GM21786 (cell line): ENCODE results near the gene DAZAP2.

ENCODE experiments used
- ATAC-seq: cut with Tn5 transposase; IDR thresholded peaks from one replicate; pipeline ENCODE4 v1.9.1; 2021; ENCODE audit not compliant: unreplicated experiment

The DAZAP2 gene

DNA sequence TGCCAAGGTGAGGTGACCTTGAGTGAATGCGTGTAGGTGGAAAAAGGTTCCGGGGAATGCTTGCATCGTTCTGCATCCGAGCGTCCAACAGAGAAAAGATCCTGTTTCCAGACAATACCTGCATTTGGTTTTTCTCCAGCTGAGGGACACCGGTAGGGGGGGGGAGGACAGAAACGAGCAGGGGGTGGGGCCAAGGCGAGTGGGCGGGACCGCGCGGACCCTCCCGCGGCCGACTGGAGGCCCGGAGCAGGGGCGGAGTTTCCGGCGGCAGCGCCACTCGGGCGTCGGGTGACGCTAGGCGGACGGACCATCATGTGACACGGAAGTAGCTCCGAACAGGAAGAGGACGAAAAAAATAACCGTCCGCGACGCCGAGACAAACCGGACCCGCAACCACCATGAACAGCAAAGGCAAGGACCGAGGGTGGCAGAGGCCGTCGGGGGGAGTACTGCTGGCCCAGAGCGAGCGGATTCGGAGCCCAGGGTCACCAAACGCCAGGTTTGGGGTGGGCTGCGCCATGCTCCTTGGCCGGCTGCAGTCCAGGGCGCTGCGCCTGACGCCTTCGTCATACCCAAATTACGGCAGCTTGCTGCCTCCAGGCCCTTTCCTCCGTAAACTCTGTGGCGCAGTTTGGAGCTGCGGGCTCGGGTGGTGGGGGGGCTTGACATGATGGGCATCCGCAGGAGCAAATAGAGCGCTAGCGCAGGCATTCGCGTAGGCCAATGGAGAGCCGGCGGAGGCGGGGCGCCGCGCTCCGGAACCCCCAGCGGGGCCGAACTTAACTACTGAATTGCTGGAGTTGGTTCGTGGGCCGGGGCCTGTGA, at the start of gene DAZAP2:
DAZAP2 (plus strand) TSS at position 317 of the 825 bp plus-strand sequence; CDS start at position 399, 82 bp downstream.
- ATAC-seq, result peak; percentile 91

DNA sequence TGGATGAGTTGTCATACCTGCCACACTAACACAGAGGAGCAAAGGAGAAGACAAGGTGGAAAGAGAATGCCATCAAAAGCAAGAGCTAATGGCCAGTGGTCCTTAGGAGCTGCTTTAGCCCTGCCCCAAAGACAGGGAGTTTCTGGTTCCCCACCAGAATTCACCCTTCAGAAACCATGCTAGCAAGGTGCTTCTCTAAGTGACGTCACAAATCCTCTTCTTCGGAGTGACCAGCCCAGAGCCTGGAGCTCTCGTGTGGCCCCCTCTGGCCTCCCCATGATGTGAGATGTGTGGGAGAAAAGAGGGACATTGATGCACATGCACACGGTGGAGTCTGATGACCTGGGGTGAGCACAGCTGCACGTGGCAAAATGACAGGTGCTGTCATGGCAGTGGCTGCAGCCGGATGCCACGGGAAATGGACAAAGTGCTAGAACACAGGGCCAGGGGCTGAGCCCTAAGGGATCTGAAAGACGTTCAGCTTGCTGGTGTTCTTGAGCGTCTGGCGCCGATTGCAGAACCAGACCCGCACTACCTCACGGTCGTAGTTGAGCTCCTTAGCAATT, 48.8 kb upstream of the DAZAP2 start:
- no peak for ATAC-seq

- no peak for ATAC-seq
Measured at GRCh38 chr12:51190820-51191219, 47.8 kb upstream of the DAZAP2 start.

- no peak for ATAC-seq
Measured at GRCh38 chr12:51191516-51192283, 46.9 kb upstream of the DAZAP2 start.

DNA sequence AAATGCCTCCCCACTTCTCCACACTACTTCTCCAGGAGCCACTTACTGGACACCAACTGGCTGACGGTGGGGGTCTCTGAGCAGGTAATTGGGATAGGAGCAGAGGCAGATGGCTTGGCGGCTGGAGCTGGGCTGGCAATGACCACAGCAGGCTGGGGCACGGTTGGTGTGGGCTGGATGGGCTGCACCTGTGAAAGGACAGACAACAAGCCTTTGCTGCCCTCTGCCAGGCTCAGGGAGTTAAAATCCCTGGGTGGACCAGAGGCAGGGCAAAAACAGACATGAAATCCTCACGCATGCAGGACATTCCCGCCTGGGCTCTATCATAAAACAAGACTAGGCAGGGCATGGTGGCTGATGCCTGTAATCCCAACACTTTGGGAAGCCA, 46.3 kb upstream of the DAZAP2 start:
- ATAC-seq, result no peak

DNA sequence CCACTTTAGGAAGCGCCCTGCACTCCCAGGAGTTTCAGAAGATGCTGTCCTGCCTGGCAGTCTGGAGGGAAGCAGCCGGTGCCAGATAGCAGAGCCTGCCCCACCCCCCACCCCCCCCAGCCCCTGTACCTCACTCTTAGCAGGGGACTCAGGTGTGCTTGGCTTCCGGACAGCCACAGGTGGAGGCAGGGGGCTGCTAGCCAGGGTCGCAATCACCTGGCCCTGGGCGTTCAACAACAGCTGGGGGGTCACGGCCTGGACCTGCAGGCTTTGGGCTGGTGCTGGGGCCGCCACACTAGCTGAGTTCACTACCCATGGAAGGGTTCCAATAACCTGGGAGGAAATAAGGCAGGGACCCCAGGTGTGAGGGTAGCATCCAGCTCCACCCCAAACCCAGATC, 42.8 kb upstream of the DAZAP2 start:
- no peak for ATAC-seq

- no peak for ATAC-seq
Measured at GRCh38 chr12:51196547-51196946, 42.1 kb upstream of the DAZAP2 start.

DNA sequence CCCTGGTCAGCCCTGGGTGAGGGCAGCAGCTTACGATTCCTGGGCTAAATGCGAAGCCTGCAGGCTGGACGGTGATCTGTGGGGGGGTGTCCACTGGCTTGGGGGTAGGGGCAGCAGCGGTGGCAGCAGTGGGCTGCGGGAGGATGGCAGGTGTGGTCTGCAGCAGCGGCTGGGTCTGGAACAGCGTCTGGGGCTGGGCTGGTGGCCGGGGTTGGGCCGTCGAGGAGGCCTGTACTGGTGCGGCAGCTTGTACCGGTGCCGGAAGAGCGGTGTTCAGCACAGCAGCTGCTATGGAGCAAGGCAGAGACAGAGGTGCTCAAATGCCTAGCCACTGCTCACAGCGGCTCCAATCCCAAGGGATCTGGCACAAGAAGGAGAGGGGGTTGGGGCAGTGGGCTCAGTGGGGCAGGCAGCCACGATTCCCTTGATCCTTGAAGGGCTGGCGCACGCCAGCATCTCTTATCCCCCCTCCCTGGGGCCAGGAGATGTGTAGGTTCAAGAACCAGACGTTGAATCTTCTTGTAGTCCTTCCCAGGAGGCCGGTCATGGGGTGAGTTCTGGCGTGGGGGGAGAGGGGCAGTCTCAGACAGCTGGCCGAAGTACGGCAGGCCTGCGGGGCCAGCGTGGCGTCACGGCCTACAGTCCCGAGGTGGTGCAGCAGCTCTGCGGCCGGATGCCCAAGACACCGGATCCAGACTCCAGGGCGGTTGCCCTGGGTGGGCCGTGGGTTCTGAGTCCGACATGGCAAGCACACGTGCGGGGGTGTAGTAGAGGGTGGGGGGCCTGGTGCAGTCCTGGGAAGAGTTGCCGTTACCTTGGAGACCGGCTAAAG, 40.7 kb upstream of the DAZAP2 start:
- ATAC-seq, result no peak

DNA sequence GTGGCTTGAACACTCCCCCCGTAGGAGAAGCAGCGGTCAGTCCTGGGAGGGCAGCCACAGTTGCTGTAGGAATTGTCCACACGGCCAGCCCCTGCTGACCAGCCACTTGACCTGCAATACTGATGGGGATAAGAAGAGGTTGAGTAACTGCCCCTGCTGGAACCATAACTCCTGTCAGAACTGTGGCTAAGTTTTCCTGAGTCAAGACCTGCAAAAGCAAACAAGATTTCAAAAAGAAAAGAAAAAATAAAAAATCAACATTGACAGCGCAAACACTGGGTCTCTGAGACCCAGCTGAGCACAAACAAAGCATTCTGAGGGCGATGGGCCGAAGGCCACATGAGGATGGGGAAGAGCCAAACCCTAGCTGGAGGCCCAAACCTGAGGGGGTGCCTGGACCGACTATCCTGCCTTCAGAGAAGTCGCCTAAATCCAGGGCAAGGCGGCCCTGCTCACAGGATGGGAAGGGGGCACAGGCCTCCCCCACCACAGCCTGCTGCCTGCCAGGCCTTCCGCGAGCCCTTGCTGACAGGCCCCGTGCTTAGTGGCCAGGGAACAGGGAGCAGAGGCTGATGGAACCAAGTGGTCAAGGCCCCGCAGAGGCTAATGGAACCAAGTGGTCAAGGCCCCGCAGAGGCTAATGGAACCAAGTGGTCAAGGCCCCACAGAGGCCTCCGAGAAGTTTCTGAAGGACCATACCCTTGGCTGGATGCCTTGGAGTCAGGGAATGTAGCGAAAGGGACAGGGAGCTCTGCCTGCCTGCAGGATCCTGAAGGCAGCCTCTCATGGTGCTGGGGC, 39.9 kb upstream of the DAZAP2 start:
- no peak for ATAC-seq

DNA sequence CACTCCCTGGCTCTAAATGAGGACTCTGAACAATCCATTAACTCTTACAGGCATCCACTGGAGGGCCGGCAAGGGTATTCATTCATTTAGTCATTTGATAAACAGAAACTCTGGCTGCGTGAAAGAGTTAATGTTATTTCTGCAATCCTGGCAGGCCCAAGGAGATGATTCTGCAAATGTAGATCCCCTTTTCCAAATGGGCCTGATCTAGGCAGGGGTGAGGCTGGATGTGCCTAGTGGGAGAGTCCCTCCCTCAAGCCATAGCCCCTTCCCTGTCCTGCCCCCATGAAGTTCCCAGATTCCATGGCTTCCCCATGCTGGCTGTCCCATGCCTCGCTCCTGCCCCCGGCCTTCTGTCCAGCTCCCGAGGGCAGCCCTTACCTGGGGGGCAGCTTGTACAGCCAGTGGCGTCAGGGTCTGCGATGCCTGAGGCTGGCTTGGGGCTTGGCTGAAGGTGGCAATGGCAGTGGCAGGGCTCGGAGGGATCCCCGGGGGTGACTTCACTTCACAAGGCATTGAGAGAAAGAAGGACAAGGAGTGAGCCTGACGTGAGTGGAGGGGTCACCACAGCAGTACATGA, 39.2 kb upstream of the DAZAP2 start:
- ATAC-seq, result no peak

- ATAC-seq, result no peak
Measured at GRCh38 chr12:51200156-51200555, 38.5 kb upstream of the DAZAP2 start.

DNA sequence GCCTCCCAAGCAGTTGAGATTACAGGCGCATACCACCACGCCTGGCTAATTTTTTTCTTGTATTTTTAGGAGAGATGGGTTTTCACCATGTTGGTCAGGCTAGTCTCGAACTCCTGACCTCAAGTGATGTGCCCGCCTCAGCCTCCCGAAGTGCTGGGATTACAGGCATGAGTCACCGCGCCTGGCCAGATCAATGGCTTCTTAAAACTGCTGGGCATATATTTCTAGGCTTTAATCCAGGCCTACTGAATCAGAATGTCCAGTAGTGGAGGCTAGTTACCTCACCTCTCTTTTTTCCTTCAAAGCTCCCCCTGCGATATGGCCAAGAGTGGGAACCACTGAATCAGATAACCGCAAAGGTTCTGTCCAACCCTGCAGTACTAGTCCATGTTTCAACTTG, 37.8 kb upstream of the DAZAP2 start:
- no peak for ATAC-seq

DNA sequence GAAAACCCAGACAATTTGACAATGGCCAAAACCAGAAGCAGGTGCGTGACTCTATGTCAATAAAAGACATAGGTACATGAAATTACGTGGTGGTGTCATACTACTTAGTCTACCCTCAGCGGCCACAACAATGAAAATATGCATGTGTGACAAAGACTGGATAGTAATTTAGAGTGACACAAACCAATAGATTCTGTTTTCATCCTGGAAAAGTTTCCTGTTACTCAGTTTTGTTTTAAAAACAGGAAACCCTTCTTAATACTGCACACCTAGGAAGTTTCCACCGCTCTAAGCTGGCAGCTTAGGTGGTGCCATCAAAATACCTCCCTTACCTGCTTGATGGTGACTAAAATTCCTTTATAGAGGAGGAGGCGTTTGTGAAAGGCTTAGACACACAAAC, 35.9 kb upstream of the DAZAP2 start:
- ATAC-seq, result no peak

DNA sequence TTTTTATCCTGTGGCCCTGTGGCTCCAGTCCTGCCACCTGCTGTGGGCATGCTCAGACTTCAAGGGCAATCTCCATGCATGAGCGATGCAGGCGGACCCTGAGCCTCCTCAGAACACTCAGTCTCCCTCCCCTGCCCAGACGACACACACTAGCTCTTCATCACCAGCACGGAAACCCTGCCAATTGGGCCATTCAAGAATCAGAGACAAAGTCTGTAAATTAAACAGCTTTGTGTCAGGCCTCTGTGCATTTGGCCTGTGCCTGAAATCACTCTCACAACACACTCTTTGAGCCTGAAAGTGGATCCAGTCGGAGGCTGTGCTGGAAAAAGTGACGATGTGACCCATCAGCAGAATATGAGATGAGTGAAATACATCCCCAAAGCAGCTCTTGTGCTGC, 33.3 kb upstream of the DAZAP2 start:
- ATAC-seq, result no peak

- ATAC-seq, result no peak
Measured at GRCh38 chr12:51208016-51208660, 30.5 kb upstream of the DAZAP2 start.

DNA sequence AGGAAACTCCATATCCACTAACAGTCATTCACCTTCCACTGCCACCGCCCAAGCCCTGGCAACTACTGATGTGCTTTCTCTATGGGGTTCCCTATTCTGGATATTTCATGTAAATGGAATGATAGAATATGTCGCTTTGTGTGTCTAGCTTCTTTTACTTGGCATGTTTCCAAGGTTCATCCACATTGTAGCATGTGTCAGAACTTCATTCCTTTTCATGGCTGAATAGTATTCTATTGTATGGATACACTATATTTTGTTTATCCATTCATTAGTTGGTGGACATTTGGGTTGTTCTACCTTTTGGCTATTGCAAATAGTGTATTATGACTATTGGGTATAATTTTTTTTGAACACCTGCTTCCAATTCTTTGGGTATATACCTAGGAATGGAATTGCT, 29.4 kb upstream of the DAZAP2 start:
- ATAC-seq, result no peak

GRCh38 chr12:51210690-51211395, 27.8 kb upstream of the DAZAP2 start:
- ATAC-seq, result no peak

- no peak for ATAC-seq
Measured at GRCh38 chr12:51214895-51215294, 23.7 kb upstream of the DAZAP2 start.

DNA sequence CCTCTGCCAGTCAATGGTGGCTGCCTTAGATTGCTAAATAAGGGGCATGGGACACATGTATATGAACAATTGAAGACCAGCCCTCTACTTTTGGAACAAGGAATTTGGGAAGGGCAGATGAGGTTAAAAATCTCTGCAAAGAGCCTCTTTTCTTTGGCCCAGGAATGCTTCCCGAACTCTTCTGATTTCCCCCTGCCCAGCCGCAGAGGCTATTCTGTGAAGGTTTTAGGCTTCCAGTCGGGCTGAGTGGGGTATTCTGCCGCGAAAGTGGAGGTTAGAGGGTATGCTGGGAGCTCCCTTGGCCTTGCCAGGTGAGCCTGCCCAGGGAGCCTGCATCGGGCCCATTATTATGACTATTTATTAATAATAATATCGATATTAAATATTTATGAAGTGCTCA, 22.0 kb upstream of the DAZAP2 start:
- no peak for ATAC-seq
